Measurements from ENCODE around the gene F13B.

- no peak for TF ChIP-seq CTCF (IDR thresholded peaks at IDR 0.05)
- TF ChIP-seq ZFX (IDR thresholded peaks at IDR 0.05; ENCODE audit: borderline replicate concordance): no peak
Observed at GRCh38 chr1:197024460-197024859, 42.6 kb downstream of the F13B start.

Data from 22Rv1 (cell line).